Endothelial cell of umbilical vein (primary cell): ENCODE data around the gene FAM167B. TPM values are rescaled to one million over a fixed set of nuclear protein-coding genes. Genes with fewer than 3 reads are reported as not detected.

ENCODE experiments used
- BruUV-seq: library from RNA; stranded (reverse); fragments of 400-500 nt; replicated peaks from 2 replicates; lab custom pipeline; 2021; lab: Mats Ljungman, UMichigan
- CTCF ChIA-PET: fragments of 300-600, 350-600 bp; sonication (Branson Sonifier 250); formaldehyde crosslinking; loops from one replicate; lab custom pipeline; 2021; ENCODE audit warnings: antibody characterized with exemption, inconsistent platforms; lab: Charles Lee
- POLR2A ChIA-PET: fragments of 300-600, 350-600 bp; sonication (Branson Sonifier 250); formaldehyde crosslinking; loops from one replicate; lab custom pipeline; 2021; ENCODE audit warnings: antibody characterized with exemption, inconsistent platforms; lab: Charles Lee
- DNase-seq: peaks from one replicate; pipeline ENCODE4 v3.0.0-alpha.2; 2011; ENCODE audit warnings: low read depth, low spot score
- FAIRE-seq: peaks from 2 replicates; lab custom pipeline; 2011; peaks lifted over from hg19 to GRCh38; lab: Jason Lieb, UNC
- H2AFZ ChIP-seq: 2 replicates; pipeline ENCODE4 v1.6.0; 2012; ENCODE audit warnings: low read depth, low read length, control low read depth, inconsistent platforms
- H3K27ac ChIP-seq: 2 replicates; pipeline ENCODE4 v1.5.1; 2011; ENCODE audit warnings: low read depth, mild to moderate bottlenecking, control low read depth, low read length, moderate library complexity; ENCODE audit not compliant: insufficient read depth
- H3K27me3 ChIP-seq, 2 experiments: 2 replicates each; pipeline versions ENCODE4 v1.6.0 to v1.6.1; 2011; ENCODE audit warnings: low read length in 2 of 2, mixed read lengths in 1 of 2; ENCODE audit not compliant: control insufficient read depth in 2 of 2, insufficient read depth in 2 of 2
- H3K36me3 ChIP-seq, 2 experiments: 2 replicates in 1 of 2; 3 replicates in 1 of 2; pipeline ENCODE4 v1.5.1; 2011; ENCODE audit warnings: low read length in 2 of 2, mild to moderate bottlenecking in 1 of 2, moderate library complexity in 1 of 2; ENCODE audit not compliant: control insufficient read depth in 2 of 2, insufficient read depth in 2 of 2; ENCODE audit errors: extremely low read depth in 1 of 2
- H3K4me1 ChIP-seq: 3 replicates; pipeline ENCODE4 v1.5.1; 2011; ENCODE audit warnings: mild to moderate bottlenecking, low read length; ENCODE audit not compliant: control insufficient read depth, insufficient read depth; ENCODE audit errors: extremely low read depth
- H3K4me2 ChIP-seq: 2 replicates; pipeline ENCODE4 v1.6.1; 2011; ENCODE audit warnings: low read length, control low read depth, mixed read lengths; ENCODE audit not compliant: insufficient read depth
- H3K4me3 ChIP-seq, 3 experiments: fragments of 200-600 bp in 1 of 3; sonication (generic), shearing (Covaris generic) in 1 of 3; replicated peaks in 1 of 3; 2 replicates each; pipeline ENCODE4 v1.5.1; 2011 to 2016; ENCODE audit warnings: control low read depth in 3 of 3, low read length in 3 of 3, mild to moderate bottlenecking in 2 of 3, inconsistent platforms in 1 of 3, low read depth in 1 of 3, moderate library complexity in 1 of 3; ENCODE audit not compliant: insufficient read depth in 1 of 3
- H3K79me2 ChIP-seq: 2 replicates; pipeline ENCODE4 v1.6.0; 2012; ENCODE audit warnings: low read length, inconsistent platforms; ENCODE audit not compliant: control insufficient read depth, insufficient read depth
- H3K9ac ChIP-seq: replicated peaks from 2 replicates; pipeline ENCODE3; 2011; ENCODE audit warnings: low read length, control low read depth; ENCODE audit not compliant: insufficient read depth; ENCODE audit errors: extremely low read depth
- H3K9me1 ChIP-seq: replicated peaks from 3 replicates; pipeline ENCODE4 v1.6.0; 2011; ENCODE audit warnings: mild to moderate bottlenecking, low read length; ENCODE audit not compliant: control insufficient read depth, insufficient read depth; ENCODE audit errors: extremely low read depth
- H3K9me3 ChIP-seq: replicated peaks from 2 replicates; pipeline ENCODE4 v1.5.1; 2012; ENCODE audit warnings: low read length, inconsistent platforms; ENCODE audit not compliant: control insufficient read depth, insufficient read depth
- H4K20me1 ChIP-seq: replicated peaks from 2 replicates; pipeline ENCODE3; 2011; ENCODE audit warnings: mild to moderate bottlenecking, low read length; ENCODE audit not compliant: control insufficient read depth, insufficient read depth; ENCODE audit errors: extremely low read depth
- EZH2 ChIP-seq: IDR thresholded peaks from 2 replicates; pipeline ENCODE4 v1.6.1; 2012; ENCODE audit warnings: borderline replicate concordance, low read depth, mild to moderate bottlenecking, moderate library complexity, low read length, inconsistent platforms; ENCODE audit not compliant: severe bottlenecking
- FOS ChIP-seq: IDR thresholded peaks from 2 replicates; pipeline ENCODE4 v1.6.1; 2011; ENCODE audit warnings: mild to moderate bottlenecking, low read length, moderate library complexity, borderline replicate concordance; ENCODE audit not compliant: insufficient read depth
- GATA2 ChIP-seq: IDR thresholded peaks from 2 replicates; pipeline ENCODE4 v1.7.0; 2011; ENCODE audit warnings: low read depth, mild to moderate bottlenecking, moderate library complexity, mixed read lengths, low read length; ENCODE audit not compliant: insufficient read length, insufficient read depth
- JUN ChIP-seq: IDR thresholded peaks from 2 replicates; pipeline ENCODE4 v1.6.1; 2011; ENCODE audit warnings: borderline replicate concordance, low read depth; ENCODE audit not compliant: insufficient read length, insufficient read depth
- MYC ChIP-seq: IDR thresholded peaks from one replicate; pipeline ENCODE4 v1.6.1; 2011; ENCODE audit warnings: mild to moderate bottlenecking, low read depth, low read length
- POLR2A ChIP-seq: IDR thresholded peaks from 2 replicates; pipeline ENCODE4 v1.6.1; 2012; ENCODE audit warnings: low read depth, mild to moderate bottlenecking, control low read depth, low read length
- POLR2AphosphoS5 ChIP-seq: IDR thresholded peaks from 2 replicates; pipeline ENCODE4 v1.6.1; 2012; ENCODE audit warnings: low read depth, mild to moderate bottlenecking, control low read depth, low read length, moderate library complexity; ENCODE audit not compliant: insufficient read depth
- dilution Hi-C: fragments of 300-500 bp; cut with MboI; formaldehyde crosslinking; loops from one replicate; pipeline ENCODE4 v1.15.0; 2019; ENCODE audit warnings: low sequenced_read_pairs; ENCODE audit not compliant: extremely low pct_ligation_motif_present
- intact Hi-C: fragments of 100-400 bp; cut with micrococcal nuclease; formaldehyde crosslinking; loops from one replicate; pipeline ENCODE4 v1.10.0; 2022
- polyA plus RNA-seq, 4 experiments: library from polyadenylated mRNA; depleted of rRNA in 3 of 4; stranded (reverse) in 3 of 4; unstranded in 1 of 4; fragments of >200 nt; gene quantifications; 2 replicates each; pipeline versions ENCODE4 v1.2.1 to v1.2.3, GENCODE V29; 2011 to 2012; ENCODE audit warnings: missing spikeins in 1 of 4
- total RNA-seq: library from RNA; stranded (reverse); gene quantifications from 2 replicates; pipeline ENCODE4 v1.2.3, GENCODE V29; 2021
- TF ChIP-seq, protein P1 (sequence below), 2 donors: IDR thresholded peaks; 1 replicate in 1 of 2; 2 replicates in 1 of 2; pipeline ENCODE4 v1.5.1; 2011; ENCODE audit warnings: low read length in 2 of 2, mild to moderate bottlenecking in 2 of 2, moderate library complexity in 2 of 2, control low read depth in 1 of 2, inconsistent platforms in 1 of 2, low read depth in 1 of 2; ENCODE audit not compliant: insufficient read depth in 1 of 2; ENCODE audit errors: extremely low read depth in 1 of 2
- TF ChIP-seq, protein P2 (sequence below): IDR thresholded peaks from 2 replicates; pipeline ENCODE4 v1.6.1; 2011; ENCODE audit not compliant: insufficient read depth, insufficient read length

FAM167B gene
- total and polyA plus RNA-seq, 2 donors (not counting 3 experiments of a cell fraction or from before 2014, with no cell fraction given): 2.1 to 5.6 TPM

DNA sequence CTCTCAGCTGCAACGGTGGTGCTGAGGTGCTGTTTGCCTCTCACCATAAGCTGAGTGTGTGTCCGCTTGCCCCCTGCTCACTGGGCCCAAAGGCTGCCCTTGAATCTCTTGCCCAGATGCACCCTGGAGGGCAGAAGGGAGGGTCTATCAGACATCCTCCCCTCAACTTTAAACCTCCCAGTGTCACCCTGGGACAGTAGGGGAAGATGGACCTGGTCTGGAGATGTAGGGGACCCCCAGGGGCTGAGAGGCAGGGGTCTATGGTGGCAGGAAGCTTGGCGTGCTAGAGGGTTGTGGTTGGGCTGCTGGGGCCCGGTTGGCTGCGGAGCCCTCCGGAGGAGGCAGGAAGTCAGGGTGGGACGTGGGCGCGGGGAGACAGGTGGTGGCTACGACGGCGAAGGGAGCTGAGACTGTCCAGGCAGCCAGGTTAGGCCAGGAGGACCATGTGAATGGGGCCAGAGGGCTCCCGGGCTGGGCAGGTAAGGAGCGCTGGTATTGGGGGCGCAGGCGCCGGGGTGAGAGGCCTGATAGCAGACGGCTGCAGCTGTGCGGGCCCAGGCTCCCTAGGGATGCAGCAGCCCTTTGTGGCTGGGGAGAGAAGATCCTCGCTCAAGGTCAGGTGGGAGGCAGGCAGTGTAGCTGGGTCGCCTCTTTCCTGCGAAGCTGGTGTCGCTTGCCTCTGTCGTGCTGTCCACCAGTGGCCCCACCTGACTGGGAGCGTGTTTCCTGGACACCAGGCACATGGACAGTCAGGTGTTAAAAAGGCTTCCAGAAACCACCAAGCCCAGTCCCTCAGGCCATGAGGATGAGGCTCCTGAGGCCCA lies 4.1 kb downstream of the FAM167B start, which contains the start of gene LCK:
LCK (plus strand) TSS at position 373 of the 824 bp plus-strand sequence. CDS start 23,065 bp downstream, outside the sequence.
- no peaks in the 10 kb centered on the region for H3K9me1 ChIP-seq
- H4K20me1 ChIP-seq: no peaks in the 10 kb centered on the region
- H3K27me3 ChIP-seq: no peaks in the 10 kb centered on the region
- H3K9ac ChIP-seq: peak within 1 kb of the TSS; percentile 8
- peaks cover 47% of the 10 kb centered on the region for H3K4me1 ChIP-seq
- ChIA-PET POLR2A (interaction anchor here (2.0 kb wide), 1 partner anchor 85 kb away, joined by 12 read pairs; the partner anchor contains the start of gene MARCKSL1), CTCF (interaction anchor here (1.0 to 6.3 kb wide), 5 partner anchors 8 to 65 kb away, joined by 3 to 73 read pairs (median 47); no protein-coding TSS in a partner anchor)
- no peaks in the 10 kb centered on the region for H3K79me2 ChIP-seq
- no peak within 1 kb of the TSS for H3K4me3 ChIP-seq
- no peaks in the 10 kb centered on the region for H3K9me3 ChIP-seq
- no peak for TF ChIP-seq POLR2AphosphoS5
- TF ChIP-seq EZH2: no peak
- TF ChIP-seq, protein P1, sequence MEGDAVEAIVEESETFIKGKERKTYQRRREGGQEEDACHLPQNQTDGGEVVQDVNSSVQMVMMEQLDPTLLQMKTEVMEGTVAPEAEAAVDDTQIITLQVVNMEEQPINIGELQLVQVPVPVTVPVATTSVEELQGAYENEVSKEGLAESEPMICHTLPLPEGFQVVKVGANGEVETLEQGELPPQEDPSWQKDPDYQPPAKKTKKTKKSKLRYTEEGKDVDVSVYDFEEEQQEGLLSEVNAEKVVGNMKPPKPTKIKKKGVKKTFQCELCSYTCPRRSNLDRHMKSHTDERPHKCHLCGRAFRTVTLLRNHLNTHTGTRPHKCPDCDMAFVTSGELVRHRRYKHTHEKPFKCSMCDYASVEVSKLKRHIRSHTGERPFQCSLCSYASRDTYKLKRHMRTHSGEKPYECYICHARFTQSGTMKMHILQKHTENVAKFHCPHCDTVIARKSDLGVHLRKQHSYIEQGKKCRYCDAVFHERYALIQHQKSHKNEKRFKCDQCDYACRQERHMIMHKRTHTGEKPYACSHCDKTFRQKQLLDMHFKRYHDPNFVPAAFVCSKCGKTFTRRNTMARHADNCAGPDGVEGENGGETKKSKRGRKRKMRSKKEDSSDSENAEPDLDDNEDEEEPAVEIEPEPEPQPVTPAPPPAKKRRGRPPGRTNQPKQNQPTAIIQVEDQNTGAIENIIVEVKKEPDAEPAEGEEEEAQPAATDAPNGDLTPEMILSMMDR (IDR thresholded peaks at IDR 0.05; ENCODE audit: extremely low read depth in 1 of 2, insufficient read depth in 1 of 2, low read depth in 1 of 2, low read length in 2 of 2): no peak
- TF ChIP-seq, protein P2, sequence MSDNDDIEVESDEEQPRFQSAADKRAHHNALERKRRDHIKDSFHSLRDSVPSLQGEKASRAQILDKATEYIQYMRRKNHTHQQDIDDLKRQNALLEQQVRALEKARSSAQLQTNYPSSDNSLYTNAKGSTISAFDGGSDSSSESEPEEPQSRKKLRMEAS: no peak
- TF ChIP-seq MYC: no peak
- TF ChIP-seq FOS: no peak
- no peak for TF ChIP-seq GATA2
- no peak for TF ChIP-seq POLR2A
- no peak for TF ChIP-seq JUN
- dilution Hi-C loops (no loop called here), intact Hi-C loops (loop anchor here (1.0 kb wide), 3 partner anchors 10 to 41 kb away; partner anchors contain the start of gene HDAC1)
- BruUV-seq: no TSS peak
- DNase-seq: no peak
- H3K27ac ChIP-seq: peak within 1 kb of the TSS; percentile 77
- H3K4me2 ChIP-seq: no peak within 1 kb of the TSS
- no peak for FAIRE-seq
- no peaks in the 10 kb centered on the region for H3K36me3 ChIP-seq
- H2AFZ ChIP-seq: no peak within 1 kb of the TSS
